SH-SY5Y (cell line): ENCODE data around the gene TRIM66.

Experiments used
- GATA2 ChIP-seq: IDR thresholded peaks from 2 replicates; pipeline ENCODE4 v1.6.1; 2011; ENCODE audit warnings: mild to moderate bottlenecking, low read depth, low read length
- GATA3 ChIP-seq: IDR thresholded peaks from 2 replicates; pipeline ENCODE4 v1.6.1; 2011; ENCODE audit warnings: low read depth, mild to moderate bottlenecking, low read length, moderate library complexity

- TF ChIP-seq GATA3, result no peak
- no peak for TF ChIP-seq GATA2
Observed at GRCh38 chr11:8692417-8692816, 10.0 kb upstream of the TRIM66 start.
